H9 (cell line): ENCODE data around the gene USE1. TPM values are rescaled to one million over a fixed set of nuclear protein-coding genes. Genes with fewer than 3 reads are reported as not detected.

Experiments
- DNase-seq: peaks from one replicate; pipeline ENCODE4 v3.0.0-alpha.2; 2017
- H2AFZ ChIP-seq: one replicate; pipeline ENCODE4 v1.6.1; 2013; ENCODE audit warnings: mild to moderate bottlenecking, low read length, control low read depth, moderate library complexity
- H2AK5ac ChIP-seq: 2 replicates; pipeline ENCODE4 v1.6.1; 2013; ENCODE audit warnings: low read length, control low read depth, mixed read lengths; ENCODE audit not compliant: insufficient read length
- H2BK120ac ChIP-seq: one replicate; pipeline ENCODE4 v1.6.1; 2013; ENCODE audit warnings: low read depth, mild to moderate bottlenecking, low read length, control low read depth, inconsistent platforms; ENCODE audit not compliant: poor library complexity, severe bottlenecking
- H2BK12ac ChIP-seq: 2 replicates; pipeline ENCODE4 v1.6.1; 2013; ENCODE audit warnings: low read length, control low read depth, mixed read lengths, low read depth; ENCODE audit not compliant: insufficient read length
- H2BK15ac ChIP-seq: 2 replicates; pipeline ENCODE4 v1.6.1; 2013; ENCODE audit warnings: low read depth, low read length, control low read depth
- H2BK20ac ChIP-seq: one replicate; pipeline ENCODE4 v1.6.1; 2013; ENCODE audit warnings: low read depth, mild to moderate bottlenecking, low read length, control low read depth, inconsistent platforms; ENCODE audit not compliant: poor library complexity, severe bottlenecking
- H2BK5ac ChIP-seq: 2 replicates; pipeline ENCODE4 v1.6.1; 2013; ENCODE audit warnings: low read length, control low read depth, mixed read lengths; ENCODE audit not compliant: insufficient read length
- H3K14ac ChIP-seq: 2 replicates; pipeline ENCODE4 v1.6.1; 2013; ENCODE audit warnings: low read length, control low read depth; ENCODE audit not compliant: insufficient read depth
- H3K18ac ChIP-seq: 2 replicates; pipeline ENCODE4 v1.6.1; 2013; ENCODE audit warnings: low read depth, mild to moderate bottlenecking, mixed read lengths, low read length, control low read depth; ENCODE audit not compliant: insufficient read length
- H3K23ac ChIP-seq: 2 replicates; pipeline ENCODE4 v1.6.1; 2013; ENCODE audit warnings: low read length, control low read depth, mixed read lengths, low read depth; ENCODE audit not compliant: insufficient read length
- H3K23me2 ChIP-seq: 2 replicates; pipeline ENCODE4 v1.6.1; 2013; ENCODE audit warnings: low read depth, mild to moderate bottlenecking, mixed read lengths, low read length, control low read depth; ENCODE audit not compliant: insufficient read length, poor library complexity, severe bottlenecking
- H3K27ac ChIP-seq: 2 replicates; pipeline ENCODE4 v1.5.1; 2013; ENCODE audit warnings: low read length, control low read depth, mixed read lengths, low read depth; ENCODE audit not compliant: insufficient read length
- H3K27me3 ChIP-seq: 2 replicates; pipeline ENCODE4 v1.6.1; 2013; ENCODE audit warnings: low read length, control low read depth, inconsistent platforms; ENCODE audit not compliant: insufficient read depth
- H3K4ac ChIP-seq: 2 replicates; pipeline ENCODE4 v1.6.1; 2013; ENCODE audit warnings: low read depth, mild to moderate bottlenecking, control low read depth, inconsistent platforms, low read length, moderate library complexity
- H3K4me1 ChIP-seq: 2 replicates; pipeline ENCODE4 v1.6.1; 2013; ENCODE audit warnings: low read length, control low read depth, inconsistent platforms; ENCODE audit not compliant: insufficient read depth
- H3K4me2 ChIP-seq: 2 replicates; pipeline ENCODE4 v1.6.1; 2013; ENCODE audit warnings: low read length, control low read depth, mixed read lengths; ENCODE audit not compliant: insufficient read length, insufficient read depth
- H3K56ac ChIP-seq: 2 replicates; pipeline ENCODE4 v1.6.1; 2013; ENCODE audit warnings: low read depth, mild to moderate bottlenecking, mixed read lengths, low read length, control low read depth; ENCODE audit not compliant: insufficient read length
- H3K79me1 ChIP-seq: 2 replicates; pipeline ENCODE4 v1.6.1; 2013; ENCODE audit warnings: low read depth, mild to moderate bottlenecking, moderate library complexity, low read length, control low read depth, inconsistent platforms; ENCODE audit not compliant: insufficient read depth, poor library complexity, severe bottlenecking
- H3K79me2 ChIP-seq: 2 replicates; pipeline ENCODE4 v1.6.1; 2013; ENCODE audit warnings: low read length, control low read depth, inconsistent platforms; ENCODE audit not compliant: insufficient read depth
- H3K9ac ChIP-seq: 2 replicates; pipeline ENCODE4 v1.6.1; 2013; ENCODE audit warnings: low read length, control low read depth, mixed read lengths; ENCODE audit not compliant: insufficient read length; ENCODE audit errors: extremely low read depth
- H3K9me3 ChIP-seq: one replicate; pipeline ENCODE4 v1.6.1; 2013; ENCODE audit warnings: low read depth, low read length, inconsistent platforms; ENCODE audit not compliant: control insufficient read depth
- H3T11ph ChIP-seq: one replicate; pipeline ENCODE4 v1.6.1; 2013; ENCODE audit warnings: mild to moderate bottlenecking, low read length, control low read depth, inconsistent platforms
- H4K20me1 ChIP-seq: one replicate; pipeline ENCODE4 v1.6.1; 2013; ENCODE audit not compliant: control insufficient read depth, insufficient read length, insufficient read depth
- H4K5ac ChIP-seq: 2 replicates; pipeline ENCODE4 v1.6.1; 2013; ENCODE audit warnings: low read depth, mild to moderate bottlenecking, mixed read lengths, low read length, control low read depth; ENCODE audit not compliant: insufficient read length
- H4K8ac ChIP-seq: replicated peaks from 2 replicates; pipeline ENCODE4 v1.6.1; 2013; ENCODE audit warnings: low read length, control low read depth, mixed read lengths, low read depth; ENCODE audit not compliant: insufficient read length
- H4K91ac ChIP-seq: 2 replicates; pipeline ENCODE4 v1.6.1; 2013; ENCODE audit warnings: low read depth, mild to moderate bottlenecking, moderate library complexity, mixed read lengths, low read length, control low read depth; ENCODE audit not compliant: insufficient read length
- H3K27ac Mint-ChIP-seq, 3 experiments: 2 replicates in 2 of 3; 3 replicates in 1 of 3; pipeline ENCODE4 v1.8.0; 2020 to 2021; ENCODE audit warnings: mixed read lengths in 3 of 3, mild to moderate bottlenecking in 1 of 3, moderate library complexity in 1 of 3
- H3K27me3 Mint-ChIP-seq: 2 replicates; pipeline ENCODE4 v1.8.0; 2021; ENCODE audit warnings: low read depth, mild to moderate bottlenecking, moderate library complexity, mixed read lengths
- H3K36me3 Mint-ChIP-seq, 3 experiments: 2 replicates in 2 of 3; 3 replicates in 1 of 3; pipeline ENCODE4 v1.8.0; 2020 to 2021; ENCODE audit warnings: low read depth in 3 of 3, mixed read lengths in 3 of 3; ENCODE audit not compliant: insufficient read depth in 1 of 3
- H3K4me1 Mint-ChIP-seq, 2 experiments: 2 replicates each; pipeline ENCODE4 v1.8.0; 2020; ENCODE audit warnings: mixed read lengths in 2 of 2
- H3K4me3 Mint-ChIP-seq, 2 experiments: 2 replicates in 1 of 2; 3 replicates in 1 of 2; pipeline ENCODE4 v1.8.0; 2020 to 2021; ENCODE audit warnings: mild to moderate bottlenecking in 2 of 2, mixed read lengths in 2 of 2, moderate library complexity in 1 of 2
- H3K9me3 Mint-ChIP-seq, 2 experiments: 2 replicates in 1 of 2; 3 replicates in 1 of 2; pipeline ENCODE4 v1.8.0; 2020; ENCODE audit warnings: mild to moderate bottlenecking in 2 of 2, mixed read lengths in 2 of 2, moderate library complexity in 1 of 2
- CTCF ChIP-seq: fragments of 200-600 bp; sonication (generic); conservative IDR thresholded peaks from 3 replicates; pipeline ENCODE4 v1.8.0; 2021; ENCODE audit warnings: antibody characterized with exemption, mild to moderate bottlenecking
- WGBS: extraction: QIAGEN DNeasy Blood & Tissue Kit; methylation state at CpG from one replicate; pipeline ENCODE4 v1.1.7; 2013; ENCODE audit warnings: missing lambda C conversion rate, low lambda C conversion rate, mixed read lengths; ENCODE audit not compliant: insufficient read length; ENCODE audit errors: extremely low coverage; 5-methylcytosine and 5-hydroxymethylcytosine counted together
- total RNA-seq: library from RNA; stranded (reverse); gene quantifications from 2 replicates; pipeline ENCODE4 v1.2.1, GENCODE V29; 2021

Gene USE1
- total RNA-seq, 1 experiment from 2014 or later = 16.2 TPM

GRCh38 chr19:17192751-17193150, 22.4 kb upstream of the USE1 start:
- no peaks in the 10 kb centered on the region for H3K4me1 ChIP-seq
- no peaks in the 10 kb centered on the region for H3K9me3 ChIP-seq
- H2BK15ac ChIP-seq = no peak overlapping the region
- H3T11ph ChIP-seq = no peak overlapping the region
- no peak overlapping the region for H3K18ac ChIP-seq
- no peak overlapping the region for H2BK20ac ChIP-seq
- no peak overlapping the region for H2BK120ac ChIP-seq
- H3K56ac ChIP-seq = no peak overlapping the region
- no peaks in the 10 kb centered on the region for H3K23me2 ChIP-seq
- H3K23ac ChIP-seq = no peak overlapping the region
- H3K9ac ChIP-seq = no peak overlapping the region
- H2BK5ac ChIP-seq = no peak overlapping the region
- H2AK5ac ChIP-seq = no peak overlapping the region
- no peak overlapping the region for H4K91ac ChIP-seq
- WGBS = no CpG with 5 or more reads among the region's 26 CpGs
- no peak for TF ChIP-seq CTCF
- no peak overlapping the region for H4K8ac ChIP-seq
- no peak overlapping the region for H4K5ac ChIP-seq
- H3K27ac ChIP-seq = no peak overlapping the region
- H3K4me1 Mint-ChIP-seq = no peaks in the 10 kb centered on the region
- no peaks in the 10 kb centered on the region for H3K27me3 Mint-ChIP-seq
- H4K20me1 ChIP-seq = peaks cover 4% of the 10 kb centered on the region
- no peak for DNase-seq
- H2BK12ac ChIP-seq = no peak overlapping the region
- H3K4me2 ChIP-seq = no peak overlapping the region
- H3K79me2 ChIP-seq = no peaks in the 10 kb centered on the region
- H3K27ac Mint-ChIP-seq = no peak overlapping the region
- no peak overlapping the region for H3K14ac ChIP-seq
- H3K27me3 ChIP-seq = no peaks in the 10 kb centered on the region
- H3K4me3 Mint-ChIP-seq = no peak overlapping the region
- H2AFZ ChIP-seq = no peak overlapping the region
- H3K79me1 ChIP-seq = no peaks in the 10 kb centered on the region
- H3K9me3 Mint-ChIP-seq = no peaks in the 10 kb centered on the region
- H3K4ac ChIP-seq = no peak overlapping the region
- H3K36me3 Mint-ChIP-seq = peaks cover 37 to 49% (median 40%) of the 10 kb centered on the region in 3 experiments
